WTC11 (cell line): Measurements from ENCODE around the gene CCDC83. TPM values are rescaled to one million over a fixed set of nuclear protein-coding genes. Genes with fewer than 3 reads are reported as not detected.
A peak's percentile ranks its signal among the peaks of the same experiment; 100 is the strongest.

Experiments used
- ATAC-seq: fragments of 200-7000 bp; cut with Tn5 transposase; 2 replicates; pipeline ENCODE4 v1.10.0; 2021; ENCODE audit warnings: mild to moderate bottlenecking, moderate library complexity
- CTCF ChIA-PET: fragments of 300-600 bp; sonication (Branson Sonifier 250); formaldehyde crosslinking; loops from one replicate; lab custom pipeline; 2021; ENCODE audit warnings: antibody characterized with exemption; lab: Charles Lee
- POLR2A ChIA-PET: fragments of 350-600 bp; sonication (Branson Sonifier 250); formaldehyde crosslinking; loops from one replicate; lab custom pipeline; 2021; ENCODE audit warnings: antibody characterized with exemption; lab: Charles Lee
- DNase-seq: peaks from one replicate; pipeline ENCODE4 v3.0.0; 2021; ENCODE audit warnings: low spot score
- H3K27ac Mint-ChIP-seq: 2 replicates; pipeline ENCODE4 v1.8.0; 2021; ENCODE audit warnings: mixed read lengths
- H3K27me3 Mint-ChIP-seq: 2 replicates; pipeline ENCODE4 v1.8.0; 2021; ENCODE audit warnings: low read depth, mild to moderate bottlenecking, moderate library complexity, mixed read lengths
- H3K36me3 Mint-ChIP-seq: 2 replicates; pipeline ENCODE4 v1.8.0; 2021; ENCODE audit warnings: mixed read lengths
- H3K4me1 Mint-ChIP-seq: 2 replicates; pipeline ENCODE4 v1.8.0; 2022; ENCODE audit warnings: mixed read lengths
- H3K4me3 Mint-ChIP-seq: 2 replicates; pipeline ENCODE4 v1.8.0; 2021; ENCODE audit warnings: mild to moderate bottlenecking, moderate library complexity, mixed read lengths
- H3K9me3 Mint-ChIP-seq: 2 replicates; pipeline ENCODE4 v1.8.0; 2021; ENCODE audit warnings: mixed read lengths
- FOXP1 ChIP-seq: sonication (generic); formaldehyde crosslinking; IDR thresholded peaks from 2 replicates; pipeline ENCODE4 v1.8.0; 2022; ENCODE audit warnings: missing genetic modification reagents, mild to moderate bottlenecking, moderate library complexity, borderline replicate concordance
- total RNA-seq: library from RNA; stranded (reverse); gene quantifications from 3 replicates; pipeline ENCODE4 v1.2.3, GENCODE V29; 2021
- TF ChIP-seq, protein P1 (sequence below): sonication (generic); formaldehyde crosslinking; IDR thresholded peaks from 2 replicates; pipeline ENCODE4 v1.8.0; 2022; ENCODE audit warnings: mild to moderate bottlenecking, missing genetic modification reagents

CCDC83 gene
- total RNA-seq, 1 experiment from 2014 or later = not detected

DNA sequence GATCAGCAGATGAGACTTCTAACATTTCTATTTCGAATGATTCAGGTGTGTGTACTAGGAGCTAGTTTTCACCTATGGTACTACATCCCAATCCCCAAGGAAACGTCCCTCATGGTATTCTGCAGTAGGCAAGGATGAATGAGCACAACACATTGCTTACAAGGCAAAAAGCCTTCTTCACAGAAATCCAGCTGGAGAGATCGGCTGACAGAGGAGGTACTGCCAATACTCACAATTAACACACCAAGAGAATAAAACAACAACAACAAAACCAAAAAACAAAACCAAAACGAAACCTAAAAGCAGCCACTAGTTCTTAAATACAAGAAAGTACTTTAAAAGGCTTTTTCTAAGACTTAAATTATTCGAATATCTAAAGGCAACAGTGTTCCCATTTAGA lies 112.3 kb downstream of the CCDC83 start:
- TF ChIP-seq FOXP1 = no peak
- TF ChIP-seq, protein P1, sequence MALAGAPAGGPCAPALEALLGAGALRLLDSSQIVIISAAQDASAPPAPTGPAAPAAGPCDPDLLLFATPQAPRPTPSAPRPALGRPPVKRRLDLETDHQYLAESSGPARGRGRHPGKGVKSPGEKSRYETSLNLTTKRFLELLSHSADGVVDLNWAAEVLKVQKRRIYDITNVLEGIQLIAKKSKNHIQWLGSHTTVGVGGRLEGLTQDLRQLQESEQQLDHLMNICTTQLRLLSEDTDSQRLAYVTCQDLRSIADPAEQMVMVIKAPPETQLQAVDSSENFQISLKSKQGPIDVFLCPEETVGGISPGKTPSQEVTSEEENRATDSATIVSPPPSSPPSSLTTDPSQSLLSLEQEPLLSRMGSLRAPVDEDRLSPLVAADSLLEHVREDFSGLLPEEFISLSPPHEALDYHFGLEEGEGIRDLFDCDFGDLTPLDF (CRISPR knock-in tag) = no peak
- Mint-ChIP-seq H3K36me3 (peaks cover 33% of the 10 kb centered on the region), H3K9me3 (no peaks in the 10 kb centered on the region), H3K4me3 (no peak overlapping the region), H3K4me1 (peaks cover 18% of the 10 kb centered on the region), H3K27me3 (no peaks in the 10 kb centered on the region), H3K27ac (peak overlapping the region; percentile 71; the same call in 1 of the 2 replicates)
- POLR2A ChIA-PET = no interaction called here
- no peak for DNase-seq
- CTCF ChIA-PET = interaction anchor here (1.2 kb wide), 1 partner anchor 251 kb away, joined by 4 read pairs; no protein-coding TSS in a partner anchor
- ATAC-seq = no peak; the same call in 1 of the 2 replicates

Other genes with a start within 250 kb of the CCDC83 start
- gene DLG2, start 228.0 kb upstream of the CCDC83 start, total RNA-seq = 12.9 to 17.5 TPM (median 15.2 TPM) in 3 replicates
- gene TMEM126B, start 226.8 kb upstream of the CCDC83 start, total RNA-seq = 52.8 to 65.8 TPM (median 63.8 TPM) in 3 replicates
- gene TMEM126A, start 207.4 kb upstream of the CCDC83 start, total RNA-seq = 34.6 to 37.2 TPM (median 36.9 TPM) in 3 replicates
- gene CREBZF, start 190.3 kb upstream of the CCDC83 start, total RNA-seq = 46.9 to 54.6 TPM (median 48.6 TPM) in 3 replicates
- gene CCDC89, start 169.2 kb upstream of the CCDC83 start, total RNA-seq = not detected in 3 replicates
- 4.3 to 7.1 TPM (median 6.5 TPM) in 3 replicates for gene SYTL2, start 44.2 kb upstream of the CCDC83 start, total RNA-seq
- gene PICALM, start 213.7 kb downstream of the CCDC83 start, total RNA-seq = 64.4 to 69.9 TPM (median 65.1 TPM) in 3 replicates